ENCODE measurements around the gene DNAH3. TPM values are rescaled to one million over a fixed set of nuclear protein-coding genes. Genes with fewer than 3 reads are reported as not detected.

DNAH3 gene
- total and polyA plus RNA-seq, 2 of the 8 experiments (the other 6 are each of a cell fraction or from before 2014, with no cell fraction given): 0.57 to 0.71 TPM

GRCh38 chr16:21071741-21072140, 78.9 kb downstream of the DNAH3 start:
- POLR2A ChIA-PET (ENCODE audit: partially characterized antibody): no interaction called here
- TF ChIP-seq HDAC6 (IDR thresholded peaks at IDR 0.05; ENCODE audit: low read depth, low read length) (no peak), SP2 (IDR thresholded peaks at IDR 0.05; ENCODE audit: low read length) (no peak), FOSL1 (IDR thresholded peaks at IDR 0.05; ENCODE audit: insufficient read depth, low read depth, low read length) (no peak), CHD1 (IDR thresholded peaks at IDR 0.05; ENCODE audit: low read depth, low read length) (no peak), SIN3A (conservative IDR thresholded peaks at IDR 0.05 in 1 of 2, IDR thresholded peaks at IDR 0.05 in 1 of 2; ENCODE audit: low read depth in 1 of 2, low read length in 2 of 2) (no peak), EZH2 (IDR thresholded peaks at IDR 0.05; ENCODE audit: low read depth, low read length, severe bottlenecking) (no peak), CBX8 (IDR thresholded peaks at IDR 0.05; ENCODE audit: borderline replicate concordance, low read depth, low read length) (no peak), ATF3 (IDR thresholded peaks at IDR 0.05; ENCODE audit: insufficient read depth, low read depth, low read length) (no peak), TEAD4 (IDR thresholded peaks at IDR 0.05; ENCODE audit: low read depth, low read length) (no peak), TBP (IDR thresholded peaks at IDR 0.05; ENCODE audit: low read depth, low read length) (no peak), MAFK (IDR thresholded peaks at IDR 0.05; ENCODE audit: low read depth, low read length) (no peak), KDM1A (IDR thresholded peaks at IDR 0.05; ENCODE audit: borderline replicate concordance, low read length) (no peak), NANOG (IDR thresholded peaks at IDR 0.05; ENCODE audit: insufficient read depth, low read depth, low read length, poor library complexity, severe bottlenecking) (no peak), JUN (IDR thresholded peaks at IDR 0.05; ENCODE audit: low read depth, low read length) (no peak)

More at GRCh38 chr16:21071741-21072140, 78.9 kb downstream of the DNAH3 start:
- Histone ChIP-seq H2AFZ (ENCODE audit: low read length) (no peak overlapping the region), H4K91ac (replicated peaks; ENCODE audit: insufficient read length, low read length) (no peak overlapping the region), H3K56ac (replicated peaks; ENCODE audit: insufficient read length, low read depth, low read length) (no peak overlapping the region), H4K20me1 (replicated peaks in 1 of 2; ENCODE audit: control insufficient read depth in 1 of 2, insufficient read depth in 2 of 2, low read length in 2 of 2) (no peaks in the 10 kb centered on the region), H3K27me3 (replicated peaks in 1 of 4; ENCODE audit: control insufficient read depth in 3 of 4, extremely low read depth in 1 of 4, insufficient read depth in 3 of 4, low read length in 3 of 4) (no peaks in the 10 kb centered on the region), H3K18ac (ENCODE audit: extremely low read depth, low read length) (no peak overlapping the region), H3K4me2 (ENCODE audit: insufficient read depth in 1 of 2, low read depth in 2 of 2, low read length in 2 of 2) (no peak overlapping the region), H3K9me3 (ENCODE audit: insufficient read depth in 2 of 2, low read depth in 1 of 2, low read length in 1 of 2) (no peaks in the 10 kb centered on the region), H3K27ac (ENCODE audit: low read depth, low read length) (no peak overlapping the region), H4K8ac (ENCODE audit: extremely low read depth, insufficient read depth, low read length) (no peak overlapping the region), H3K23ac (ENCODE audit: insufficient read length) (no peak overlapping the region), H2BK5ac (ENCODE audit: low read depth, low read length) (no peak overlapping the region), H2BK15ac (ENCODE audit: low read length) (no peak overlapping the region), H4K5ac (ENCODE audit: insufficient read length, low read depth, low read length) (no peak overlapping the region), H3K14ac (ENCODE audit: insufficient read length) (no peak overlapping the region), H3K23me2 (ENCODE audit: low read depth, low read length) (no peaks in the 10 kb centered on the region), H3K4me1 (replicated peaks in 1 of 4; ENCODE audit: control insufficient read depth in 3 of 4, insufficient read depth in 4 of 4, low read length in 3 of 4) (no peaks in the 10 kb centered on the region), H2BK120ac (replicated peaks; ENCODE audit: low read depth, low read length) (no peak overlapping the region), H3K4me3 (ENCODE audit: extremely low read depth in 1 of 4, insufficient read depth in 2 of 4, low read depth in 3 of 4, low read length in 4 of 4) (no peak overlapping the region), H3K4ac (replicated peaks; ENCODE audit: insufficient read length, low read depth, low read length) (no peak overlapping the region), H3K36me3 (ENCODE audit: control insufficient read depth in 2 of 4, insufficient read depth in 4 of 4, low read length in 3 of 4) (no peaks in the 10 kb centered on the region), H2BK12ac (ENCODE audit: low read depth, low read length) (no peak overlapping the region), H3K9ac (replicated peaks in 1 of 4; ENCODE audit: extremely low read depth in 1 of 4, low read depth in 3 of 4, low read length in 3 of 4) (no peak overlapping the region), H2BK20ac (ENCODE audit: low read length) (no peak overlapping the region), H2AK5ac (ENCODE audit: low read depth, low read length) (no peak overlapping the region), H3K79me2 (ENCODE audit: control insufficient read depth in 1 of 2, insufficient read depth in 2 of 2, low read length in 2 of 2) (no peaks in the 10 kb centered on the region), H3K79me1 (ENCODE audit: low read depth, low read length) (no peaks in the 10 kb centered on the region)
- CTCF ChIA-PET (ENCODE audit: partially characterized antibody): interaction anchor here (0.6 kb wide), 1 partner anchor 156 kb away, joined by 3 read pairs; no protein-coding TSS in a partner anchor
- DNase-seq (ENCODE audit: low read depth in 1 of 2, low spot score in 2 of 2) (no peak), FAIRE-seq (no peak)
- WGBS, 2 experiments (ENCODE audit: extremely low coverage in 1 of 2, insufficient coverage in 1 of 2, insufficient read length in 1 of 2, insufficient replicate concordance in 2 of 2, low coverage in 1 of 2, low lambda C conversion rate in 2 of 2, missing lambda C conversion rate in 1 of 2): 89% methylated on average over 4 of the region's 4 CpGs; no CpG with 5 or more reads in 1 of the 2 experiments

Measured in H1 (cell line).